ENCODE measurements around the gene SEC31B. TPM values are rescaled to one million over a fixed set of nuclear protein-coding genes. Genes with fewer than 3 reads are reported as not detected.

Gene SEC31B
- total RNA-seq (2012; rRNA removed): 1.3 and 1.7 TPM in 2 replicates

GRCh38 chr10:100519311-100520051 lies at the start of gene SEC31B:
Gene SEC31B (minus strand): TSS chr10:100519861. CDS start chr10:100516952, 2,909 bp downstream.
- no peaks in the 10 kb centered on the region for H3K27me3 ChIP-seq (ENCODE audit: control insufficient read depth, insufficient read depth, low read length)
- peak within 1 kb of the TSS; percentile 47 for H3K9ac ChIP-seq (ENCODE audit: low read depth, low read length)
- no peaks in the 10 kb centered on the region for H3K9me3 ChIP-seq (replicated peaks; ENCODE audit: low read length)
- H3K4me2 ChIP-seq (ENCODE audit: low read length): peak within 1 kb of the TSS; percentile 92
- H3K36me3 ChIP-seq (ENCODE audit: insufficient read depth, low read length): peaks cover 17% of the 10 kb centered on the region
- peak within 1 kb of the TSS; percentile 64 for H3K4me3 ChIP-seq (ENCODE audit: low read length)
- H3K4me1 ChIP-seq (ENCODE audit: control insufficient read depth, insufficient read depth, low read length): peaks cover 40% of the 10 kb centered on the region

DNA sequence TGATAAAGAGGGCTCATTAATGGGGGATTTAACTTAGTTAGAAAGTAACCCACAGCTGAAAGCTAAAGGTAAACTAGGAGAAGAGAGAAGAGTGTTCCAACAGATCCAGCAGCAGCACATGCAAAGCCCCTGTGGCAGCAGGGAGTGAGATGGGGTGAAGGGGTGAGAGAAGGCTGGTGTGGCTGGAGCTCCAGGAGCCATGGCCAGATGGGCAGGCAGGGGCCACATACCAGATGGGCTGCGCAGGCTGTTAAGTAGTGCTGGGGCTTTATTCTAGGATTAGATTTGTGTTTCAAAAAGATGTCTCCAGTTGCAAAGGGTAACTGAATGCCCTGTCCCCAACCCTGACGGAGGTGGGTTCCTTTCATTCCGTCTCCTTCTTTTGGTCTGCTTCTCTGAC lies 49.3 kb upstream of the SEC31B start:
- Histone ChIP-seq H3K9ac (ENCODE audit: low read depth, low read length) (no peak overlapping the region), H3K4me3 (ENCODE audit: low read length) (no peak overlapping the region), H3K9me3 (replicated peaks; ENCODE audit: low read length) (no peaks in the 10 kb centered on the region), H3K36me3 (ENCODE audit: insufficient read depth, low read length) (no peaks in the 10 kb centered on the region), H3K4me2 (ENCODE audit: low read length) (no peak overlapping the region), H3K27me3 (ENCODE audit: control insufficient read depth, insufficient read depth, low read length) (peaks cover 82% of the 10 kb centered on the region), H3K4me1 (ENCODE audit: control insufficient read depth, insufficient read depth, low read length) (no peaks in the 10 kb centered on the region)

DNA sequence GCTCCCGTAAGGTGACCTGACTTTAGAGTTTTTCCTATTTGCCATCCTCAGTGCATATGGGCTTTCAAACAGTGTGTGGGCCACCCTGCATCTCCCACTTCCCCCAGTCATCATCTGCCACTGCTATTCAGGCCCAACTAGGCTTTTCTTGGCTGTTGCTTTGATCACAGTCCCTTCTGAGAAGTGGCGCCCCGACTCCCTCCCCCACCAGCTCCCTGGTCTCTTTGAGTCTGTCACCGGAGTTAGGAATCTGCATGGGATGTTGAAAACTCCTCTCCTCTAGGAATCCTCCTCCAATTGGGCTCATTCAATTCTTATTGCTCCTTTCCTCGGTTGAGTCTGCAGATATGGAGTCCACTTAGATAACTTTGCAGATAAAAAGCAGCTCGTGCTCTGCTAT lies 48.2 kb upstream of the SEC31B start:
- no peaks in the 10 kb centered on the region for H3K9me3 ChIP-seq (replicated peaks; ENCODE audit: low read length)
- H3K36me3 ChIP-seq (ENCODE audit: insufficient read depth, low read length): no peaks in the 10 kb centered on the region
- no peak overlapping the region for H3K4me3 ChIP-seq (ENCODE audit: low read length)
- H3K4me2 ChIP-seq (ENCODE audit: low read length): no peak overlapping the region
- H3K27me3 ChIP-seq (ENCODE audit: control insufficient read depth, insufficient read depth, low read length): peaks cover 81% of the 10 kb centered on the region
- no peaks in the 10 kb centered on the region for H3K4me1 ChIP-seq (ENCODE audit: control insufficient read depth, insufficient read depth, low read length)
- H3K9ac ChIP-seq (ENCODE audit: low read depth, low read length): no peak overlapping the region

DNA sequence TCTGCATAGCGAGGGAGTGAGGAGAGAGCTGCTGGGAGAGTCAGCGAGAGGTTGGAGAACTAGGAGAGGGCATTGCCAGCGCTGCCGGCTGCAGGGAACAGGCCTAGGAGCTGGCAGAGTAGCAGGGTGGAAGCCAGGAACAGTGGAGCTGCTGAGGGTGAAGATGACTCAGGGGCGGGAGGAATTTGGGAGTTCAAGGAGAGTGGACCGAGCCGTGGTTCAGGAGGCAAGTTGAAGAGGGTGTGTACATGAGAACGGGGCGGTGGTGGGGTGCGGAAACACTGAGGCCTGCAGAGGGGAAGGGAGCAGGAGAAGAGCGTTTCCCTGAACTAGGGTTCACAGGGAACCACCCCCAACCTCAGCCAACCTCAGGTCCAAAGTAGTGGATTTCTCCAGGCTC lies 47.6 kb upstream of the SEC31B start:
- peaks cover 3% of the 10 kb centered on the region for H3K4me1 ChIP-seq (ENCODE audit: control insufficient read depth, insufficient read depth, low read length)
- H3K27me3 ChIP-seq (ENCODE audit: control insufficient read depth, insufficient read depth, low read length): peaks cover 83% of the 10 kb centered on the region
- H3K9ac ChIP-seq (ENCODE audit: low read depth, low read length): no peak overlapping the region
- no peak overlapping the region for H3K4me3 ChIP-seq (ENCODE audit: low read length)
- no peaks in the 10 kb centered on the region for H3K9me3 ChIP-seq (replicated peaks; ENCODE audit: low read length)
- H3K36me3 ChIP-seq (ENCODE audit: insufficient read depth, low read length): no peaks in the 10 kb centered on the region
- no peak overlapping the region for H3K4me2 ChIP-seq (ENCODE audit: low read length)

GRCh38 chr10:100566561-100566960 lies 46.9 kb upstream of the SEC31B start:
- Histone ChIP-seq H3K4me3 (ENCODE audit: low read length) (no peak overlapping the region), H3K27me3 (ENCODE audit: control insufficient read depth, insufficient read depth, low read length) (peaks cover 86% of the 10 kb centered on the region), H3K4me1 (ENCODE audit: control insufficient read depth, insufficient read depth, low read length) (peaks cover 10% of the 10 kb centered on the region), H3K9ac (ENCODE audit: low read depth, low read length) (no peak overlapping the region), H3K36me3 (ENCODE audit: insufficient read depth, low read length) (no peaks in the 10 kb centered on the region), H3K9me3 (replicated peaks; ENCODE audit: low read length) (no peaks in the 10 kb centered on the region), H3K4me2 (ENCODE audit: low read length) (no peak overlapping the region)

DNA sequence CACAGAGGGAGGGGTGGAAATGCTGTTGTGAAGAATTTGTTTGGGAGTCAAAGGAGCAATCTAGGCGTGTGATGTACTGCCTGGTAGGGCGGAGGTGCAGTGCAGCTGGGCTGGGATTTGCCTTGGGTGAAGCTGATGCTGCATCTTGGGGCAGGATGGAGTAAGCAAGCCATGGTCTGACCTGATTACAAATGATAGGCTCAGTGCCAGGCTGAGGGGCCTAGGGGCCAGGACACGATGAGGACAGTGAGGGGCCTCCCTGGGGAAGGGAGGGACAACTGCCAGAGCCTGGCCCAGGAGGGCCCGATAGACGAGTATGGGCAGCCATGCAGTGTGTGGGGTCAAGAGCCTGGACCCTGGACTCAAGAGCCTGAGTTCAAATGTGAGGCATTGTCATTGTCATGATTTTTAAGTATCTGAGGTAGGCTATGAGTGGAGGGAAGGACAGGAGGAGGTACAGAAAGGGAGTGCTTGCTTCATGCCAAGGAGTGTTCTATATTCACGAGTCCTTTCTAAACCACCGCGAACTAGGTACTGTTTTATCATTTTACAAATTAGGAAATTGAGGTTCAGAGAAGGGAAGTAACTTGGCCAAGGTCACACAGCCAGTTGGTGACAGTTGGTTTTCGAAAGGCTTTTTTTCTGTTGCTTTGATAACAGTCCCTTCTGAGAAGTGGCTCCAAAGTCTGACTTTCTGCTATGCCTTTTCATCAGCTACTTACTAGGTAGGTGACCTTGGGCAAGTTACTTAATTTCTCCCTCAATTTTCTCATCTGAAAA lies 45.7 kb upstream of the SEC31B start:
- no peaks in the 10 kb centered on the region for H3K9me3 ChIP-seq (replicated peaks; ENCODE audit: low read length)
- no peaks in the 10 kb centered on the region for H3K36me3 ChIP-seq (ENCODE audit: insufficient read depth, low read length)
- no peak overlapping the region for H3K4me3 ChIP-seq (ENCODE audit: low read length)
- peaks cover 81% of the 10 kb centered on the region for H3K27me3 ChIP-seq (ENCODE audit: control insufficient read depth, insufficient read depth, low read length)
- H3K9ac ChIP-seq (ENCODE audit: low read depth, low read length): no peak overlapping the region
- no peak overlapping the region for H3K4me2 ChIP-seq (ENCODE audit: low read length)
- H3K4me1 ChIP-seq (ENCODE audit: control insufficient read depth, insufficient read depth, low read length): peaks cover 12% of the 10 kb centered on the region

- H3K9ac ChIP-seq (ENCODE audit: low read depth, low read length): no peak overlapping the region
- H3K36me3 ChIP-seq (ENCODE audit: insufficient read depth, low read length): no peaks in the 10 kb centered on the region
- peak overlapping the region; percentile 67 for H3K4me2 ChIP-seq (ENCODE audit: low read length)
- peaks cover 48% of the 10 kb centered on the region for H3K27me3 ChIP-seq (ENCODE audit: control insufficient read depth, insufficient read depth, low read length)
- H3K4me1 ChIP-seq (ENCODE audit: control insufficient read depth, insufficient read depth, low read length): peaks cover 12% of the 10 kb centered on the region
- no peaks in the 10 kb centered on the region for H3K9me3 ChIP-seq (replicated peaks; ENCODE audit: low read length)
- H3K4me3 ChIP-seq (ENCODE audit: low read length): peak overlapping the region; percentile 50
Observed at GRCh38 chr10:100562008-100562672, 42.5 kb upstream of the SEC31B start.

DNA sequence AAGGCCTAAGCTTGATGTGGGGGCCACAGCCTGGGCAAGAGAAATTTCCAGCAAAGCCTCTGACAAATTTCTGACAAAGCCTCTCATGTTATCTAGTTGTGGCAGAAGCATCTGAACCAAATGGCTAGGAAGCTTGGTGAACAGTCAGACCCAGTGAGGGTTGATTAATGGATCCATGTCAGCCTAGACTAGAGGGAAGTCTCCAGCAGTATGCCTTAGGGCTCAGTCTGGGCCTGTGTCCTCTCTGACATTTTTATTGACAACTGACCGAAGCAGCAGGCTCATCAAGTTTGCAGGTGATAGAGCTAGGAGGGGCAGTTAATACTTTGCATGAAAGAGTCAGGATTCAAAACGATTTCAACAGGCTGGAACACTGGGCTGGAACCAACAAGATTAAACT lies 41.3 kb upstream of the SEC31B start:
- H3K9ac ChIP-seq (ENCODE audit: low read depth, low read length): no peak overlapping the region
- no peaks in the 10 kb centered on the region for H3K9me3 ChIP-seq (replicated peaks; ENCODE audit: low read length)
- H3K27me3 ChIP-seq (ENCODE audit: control insufficient read depth, insufficient read depth, low read length): peaks cover 37% of the 10 kb centered on the region
- peaks cover 5% of the 10 kb centered on the region for H3K36me3 ChIP-seq (ENCODE audit: insufficient read depth, low read length)
- H3K4me3 ChIP-seq (ENCODE audit: low read length): no peak overlapping the region
- peaks cover 12% of the 10 kb centered on the region for H3K4me1 ChIP-seq (ENCODE audit: control insufficient read depth, insufficient read depth, low read length)
- no peak overlapping the region for H3K4me2 ChIP-seq (ENCODE audit: low read length)

- Histone ChIP-seq H3K9ac (ENCODE audit: low read depth, low read length) (no peak overlapping the region), H3K36me3 (ENCODE audit: insufficient read depth, low read length) (peaks cover 10% of the 10 kb centered on the region), H3K27me3 (ENCODE audit: control insufficient read depth, insufficient read depth, low read length) (peaks cover 30% of the 10 kb centered on the region), H3K4me3 (ENCODE audit: low read length) (no peak overlapping the region), H3K4me1 (ENCODE audit: control insufficient read depth, insufficient read depth, low read length) (peaks cover 12% of the 10 kb centered on the region), H3K9me3 (replicated peaks; ENCODE audit: low read length) (no peaks in the 10 kb centered on the region), H3K4me2 (ENCODE audit: low read length) (no peak overlapping the region)
Observed at GRCh38 chr10:100560248-100560647, 40.6 kb upstream of the SEC31B start.

GRCh38 chr10:100554902-100555301 lies 35.2 kb upstream of the SEC31B start:
- no peaks in the 10 kb centered on the region for H3K9me3 ChIP-seq (replicated peaks; ENCODE audit: low read length)
- peaks cover 23% of the 10 kb centered on the region for H3K36me3 ChIP-seq (ENCODE audit: insufficient read depth, low read length)
- no peak overlapping the region for H3K9ac ChIP-seq (ENCODE audit: low read depth, low read length)

DNA sequence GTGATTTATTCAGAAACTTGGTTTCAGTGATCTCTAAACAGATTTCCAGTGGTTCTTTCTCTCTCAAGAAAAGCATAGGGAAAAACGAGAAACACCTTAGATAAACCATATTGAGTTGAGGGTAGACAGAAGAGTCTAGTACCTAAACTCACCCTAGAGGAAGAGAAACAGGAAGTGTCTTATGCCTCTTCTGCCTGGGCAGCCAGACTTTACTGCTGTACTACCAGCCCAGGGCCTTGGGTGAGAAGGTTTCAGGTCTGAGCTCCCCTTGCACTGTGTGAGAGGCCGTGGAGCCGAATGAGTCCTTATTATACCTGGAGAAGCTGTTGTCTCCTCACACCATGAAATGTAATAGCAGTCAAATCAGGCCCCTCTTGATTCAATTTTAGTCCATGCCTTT lies 34.3 kb upstream of the SEC31B start:
- Histone ChIP-seq H3K36me3 (ENCODE audit: insufficient read depth, low read length) (peaks cover 33% of the 10 kb centered on the region), H3K4me2 (ENCODE audit: low read length) (no peak overlapping the region), H3K4me3 (ENCODE audit: low read length) (no peak overlapping the region), H3K9me3 (replicated peaks; ENCODE audit: low read length) (no peaks in the 10 kb centered on the region), H3K4me1 (ENCODE audit: control insufficient read depth, insufficient read depth, low read length) (no peaks in the 10 kb centered on the region), H3K9ac (ENCODE audit: low read depth, low read length) (no peak overlapping the region), H3K27me3 (ENCODE audit: control insufficient read depth, insufficient read depth, low read length) (no peaks in the 10 kb centered on the region)

More at GRCh38 chr10:100554902-100555301, 35.2 kb upstream of the SEC31B start:
- H3K4me3 ChIP-seq (ENCODE audit: low read length): no peak overlapping the region
- H3K4me1 ChIP-seq (ENCODE audit: control insufficient read depth, insufficient read depth, low read length): no peaks in the 10 kb centered on the region
- no peaks in the 10 kb centered on the region for H3K27me3 ChIP-seq (ENCODE audit: control insufficient read depth, insufficient read depth, low read length)
- no peak overlapping the region for H3K4me2 ChIP-seq (ENCODE audit: low read length)

All from skeletal muscle satellite cell (primary cell).